Thymus (tissue), 11 donors: ENCODE measurements around the gene PARP2. TPM values are rescaled to one million over a fixed set of nuclear protein-coding genes. Genes with fewer than 3 reads are reported as not detected.

ENCODE experiments used
- DNase-seq, 9 donors: peaks; one replicate each; pipeline ENCODE4 v3.0.0-alpha.2; 2013; ENCODE audit warnings: low spot score in 9 of 9, low read depth in 6 of 9, missing footprints in 1 of 9
- H3K27ac ChIP-seq, 2 donors: one replicate each; pipeline ENCODE4 v1.5.1; 2013; ENCODE audit warnings: control low read depth in 1 of 2, low read depth in 1 of 2, low read length in 1 of 2, mild to moderate bottlenecking in 1 of 2, moderate library complexity in 1 of 2
- H3K27me3 ChIP-seq, 2 donors: one replicate each; pipeline ENCODE4 v1.5.1; 2013; ENCODE audit warnings: low read length in 1 of 2; ENCODE audit not compliant: control insufficient read depth in 2 of 2, insufficient read depth in 1 of 2
- H3K36me3 ChIP-seq, 2 donors: one replicate each; pipeline ENCODE4 v1.5.1; 2013; ENCODE audit warnings: low read length in 1 of 2, mild to moderate bottlenecking in 1 of 2, moderate library complexity in 1 of 2; ENCODE audit not compliant: control insufficient read depth in 2 of 2, insufficient read depth in 2 of 2
- H3K4me1 ChIP-seq, 2 donors: one replicate each; pipeline ENCODE4 v1.5.1; 2013; ENCODE audit warnings: low read length in 2 of 2; ENCODE audit not compliant: control insufficient read depth in 2 of 2, insufficient read depth in 2 of 2
- H3K4me3 ChIP-seq, 2 donors: one replicate each; pipeline ENCODE4 v1.5.1; 2013; ENCODE audit warnings: low read length in 2 of 2, control low read depth in 1 of 2, mild to moderate bottlenecking in 1 of 2
- H3K9me3 ChIP-seq, 2 donors: one replicate each; pipeline ENCODE4 v1.5.1; 2013; ENCODE audit warnings: low read length in 1 of 2, mild to moderate bottlenecking in 1 of 2; ENCODE audit not compliant: control insufficient read depth in 2 of 2, insufficient read depth in 1 of 2
- WGBS: extraction: QIAGEN DNeasy Blood & Tissue Kit; methylation state at CpG from one replicate; pipeline ENCODE4 v1.1.7; 2013; 5-methylcytosine and 5-hydroxymethylcytosine counted together
- polyA plus RNA-seq: library from polyadenylated mRNA; stranded (reverse); fragments of 200-250 nt; gene quantifications from one replicate; pipeline ENCODE4 v1.2.3, GENCODE V29; 2013
- total RNA-seq: library from RNA; stranded (reverse); fragments of 120-200 nt; gene quantifications from one replicate; pipeline ENCODE4 v1.2.4, GENCODE V29; 2013
- donor health status: healthy.

The PARP2 gene
- total and polyA plus RNA-seq, 2 donors, result 12.7 to 17.0 TPM

DNA sequence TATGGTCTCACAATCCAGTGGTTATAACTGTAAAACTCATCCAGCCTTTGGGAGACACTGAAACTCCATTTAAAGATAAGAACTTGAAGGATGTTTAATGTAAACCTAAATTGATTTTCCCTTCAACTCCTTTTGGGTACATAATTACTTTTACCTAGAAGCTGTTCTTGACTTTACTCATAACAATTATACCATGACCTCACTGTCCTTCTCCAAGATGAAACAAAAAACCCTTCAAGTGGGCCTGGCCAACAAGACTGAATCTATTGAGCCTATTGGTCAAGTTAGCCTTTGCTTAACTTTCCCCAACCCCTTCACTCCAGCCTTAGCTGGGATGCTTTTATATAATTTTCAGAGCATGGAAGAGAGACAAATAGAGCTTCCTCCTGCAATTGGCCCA, 22.5 kb downstream of the PARP2 start:
- Histone ChIP-seq H3K9me3 (no peaks in the 10 kb centered on the region), H3K27me3 (no peaks in the 10 kb centered on the region), H3K4me3 (no peak overlapping the region), H3K4me1 (no peaks in the 10 kb centered on the region), H3K36me3 (peaks cover 21 to 24% of the 10 kb centered on the region in 2 donors), H3K27ac (no peak overlapping the region)
- DNase-seq, result no peak

DNA sequence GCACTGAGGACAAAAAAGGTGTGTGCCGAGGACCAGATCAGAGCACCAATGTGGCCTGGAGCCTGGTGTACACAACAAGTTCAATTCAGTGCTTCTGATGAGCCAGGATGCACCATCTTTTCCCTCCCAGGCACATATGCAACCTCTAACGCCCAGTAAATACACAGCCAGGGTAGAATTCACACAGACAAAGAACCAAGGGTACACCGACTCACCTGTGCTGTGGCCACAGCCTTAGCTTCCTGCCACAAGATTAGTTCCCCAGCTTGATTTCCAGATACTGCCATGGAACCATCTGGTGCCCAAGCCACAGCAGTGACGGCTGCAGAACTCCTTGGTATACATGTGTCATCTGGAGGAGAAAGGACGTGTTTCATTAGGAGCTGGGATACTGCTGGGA, 29.4 kb downstream of the PARP2 start:
- Histone ChIP-seq H3K9me3 (no peaks in the 10 kb centered on the region), H3K36me3 (peaks cover 58 to 59% of the 10 kb centered on the region in 2 donors), H3K4me3 (no peak overlapping the region), H3K27ac (no peak overlapping the region), H3K27me3 (no peaks in the 10 kb centered on the region), H3K4me1 (no peaks in the 10 kb centered on the region)
- no peak for DNase-seq
- 77% methylated on average over 5 of the region's 5 CpGs for WGBS

DNA sequence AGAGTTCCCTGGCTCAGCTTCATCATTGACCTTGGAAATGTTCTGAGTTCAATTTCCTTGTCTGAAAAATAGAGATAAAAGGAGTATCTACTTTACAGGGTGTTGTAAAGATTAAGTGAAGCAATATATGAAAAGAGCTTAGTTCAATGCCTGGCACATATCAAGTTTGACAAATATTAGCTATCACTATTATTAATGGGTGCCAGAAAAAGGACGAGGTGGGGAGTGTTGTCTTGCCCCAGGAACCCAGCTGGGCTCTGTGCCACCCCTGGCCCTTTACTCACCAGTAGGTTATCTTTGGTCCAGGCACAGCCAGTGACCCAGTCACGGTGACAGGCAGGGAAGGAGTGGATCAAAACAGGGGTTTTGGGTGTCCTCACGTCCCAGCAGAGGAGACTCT, 32.0 kb downstream of the PARP2 start:
- 95% methylated on average over 3 of the region's 3 CpGs for WGBS
- no peak for DNase-seq
- H3K27me3 ChIP-seq, result no peaks in the 10 kb centered on the region

DNA sequence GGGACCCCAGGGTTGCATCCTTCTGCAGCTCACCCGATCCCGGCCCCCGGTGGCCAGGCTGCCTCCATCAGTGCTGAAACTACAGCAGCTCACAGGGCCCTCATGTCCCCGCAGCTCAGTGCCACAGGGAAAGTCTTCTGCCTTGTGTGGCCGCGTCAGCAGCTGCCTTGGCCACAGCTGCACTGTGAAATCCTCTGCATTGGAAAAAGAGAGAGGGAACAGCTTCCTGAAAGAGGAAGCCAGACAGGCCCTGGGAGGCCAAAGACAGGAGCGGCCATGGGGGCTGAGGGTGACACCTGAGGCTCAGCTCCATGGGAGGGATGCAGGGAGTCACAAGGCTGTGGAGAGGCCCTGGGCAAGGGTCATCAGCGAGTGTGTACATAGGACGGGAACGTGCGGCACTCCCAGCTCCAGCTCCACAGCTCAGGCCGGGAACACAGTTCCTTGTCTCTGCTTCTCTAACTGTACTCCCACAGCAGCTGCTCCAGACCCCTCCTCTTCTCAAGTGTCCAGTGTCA, 32.7 kb downstream of the PARP2 start:
- no peak overlapping the region for H3K27ac ChIP-seq
- H3K36me3 ChIP-seq, result peaks cover 68 to 72% of the 10 kb centered on the region in 2 donors
- no peak for DNase-seq
- WGBS, result 96% methylated on average over 12 of the region's 12 CpGs
- H3K9me3 ChIP-seq, result no peaks in the 10 kb centered on the region
- no peaks in the 10 kb centered on the region for H3K27me3 ChIP-seq
- H3K4me1 ChIP-seq, result no peaks in the 10 kb centered on the region
- no peak overlapping the region for H3K4me3 ChIP-seq

More for the DNA sequence above, 32.0 kb downstream of the PARP2 start:
- H3K4me1 ChIP-seq, result no peaks in the 10 kb centered on the region
- no peak overlapping the region for H3K27ac ChIP-seq
- peaks cover 66 to 74% of the 10 kb centered on the region in 2 donors for H3K36me3 ChIP-seq
- no peaks in the 10 kb centered on the region for H3K9me3 ChIP-seq
- H3K4me3 ChIP-seq, result no peak overlapping the region

DNA sequence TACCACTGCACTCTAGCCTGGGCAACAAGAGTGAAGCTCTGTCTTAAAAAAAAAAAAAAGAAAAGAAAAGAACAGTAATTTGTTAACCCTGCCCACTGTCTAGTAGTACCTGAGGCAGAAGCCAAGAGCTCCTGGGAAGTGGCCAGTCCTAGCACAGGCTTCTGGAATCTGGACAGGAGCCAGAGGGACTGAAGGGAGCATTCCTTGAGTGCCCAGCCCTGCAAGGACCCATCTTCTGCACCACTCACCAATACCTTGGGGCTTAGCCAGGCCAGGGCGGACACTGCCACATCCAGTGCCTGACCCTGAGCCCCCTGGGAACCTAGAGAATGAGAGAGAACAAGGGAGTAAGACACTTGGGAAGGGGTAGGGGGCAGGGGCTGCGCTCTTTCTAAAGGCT, 33.7 kb downstream of the PARP2 start:
- Histone ChIP-seq H3K4me3 (no peak overlapping the region), H3K9me3 (no peaks in the 10 kb centered on the region), H3K27ac (no peak overlapping the region), H3K27me3 (no peaks in the 10 kb centered on the region), H3K4me1 (no peaks in the 10 kb centered on the region), H3K36me3 (peaks cover 73 to 74% of the 10 kb centered on the region in 2 donors)
- WGBS, result 94% methylated on average over 2 of the region's 2 CpGs
- no peak for DNase-seq

DNA sequence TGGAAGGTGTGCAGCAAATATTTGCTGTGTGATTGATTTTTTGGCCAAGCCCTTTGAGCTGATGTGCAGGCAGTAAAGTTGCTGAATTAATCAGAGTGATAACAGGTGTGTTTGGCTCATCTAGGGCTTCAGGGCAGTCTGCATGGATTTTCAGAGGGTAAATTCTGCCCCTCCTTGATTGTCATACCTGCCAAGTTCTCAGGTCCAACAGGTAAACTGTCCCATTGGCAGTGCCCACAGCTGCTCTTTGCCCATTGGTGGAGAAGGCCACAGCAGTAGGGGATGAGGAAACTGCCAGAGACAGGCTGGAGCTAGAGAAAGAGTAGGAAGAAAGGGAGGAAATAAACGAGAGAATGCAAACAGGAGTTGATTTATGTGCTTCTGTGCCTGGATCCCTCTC, 36.3 kb downstream of the PARP2 start:
- Histone ChIP-seq H3K9me3 (no peaks in the 10 kb centered on the region), H3K4me3 (no peak overlapping the region), H3K36me3 (peaks cover 65 to 83% of the 10 kb centered on the region in 2 donors), H3K4me1 (no peaks in the 10 kb centered on the region), H3K27me3 (no peaks in the 10 kb centered on the region), H3K27ac (no peak overlapping the region)
- WGBS, result 82% methylated on average over 1 of the region's 1 CpG
- DNase-seq, result no peak

DNA sequence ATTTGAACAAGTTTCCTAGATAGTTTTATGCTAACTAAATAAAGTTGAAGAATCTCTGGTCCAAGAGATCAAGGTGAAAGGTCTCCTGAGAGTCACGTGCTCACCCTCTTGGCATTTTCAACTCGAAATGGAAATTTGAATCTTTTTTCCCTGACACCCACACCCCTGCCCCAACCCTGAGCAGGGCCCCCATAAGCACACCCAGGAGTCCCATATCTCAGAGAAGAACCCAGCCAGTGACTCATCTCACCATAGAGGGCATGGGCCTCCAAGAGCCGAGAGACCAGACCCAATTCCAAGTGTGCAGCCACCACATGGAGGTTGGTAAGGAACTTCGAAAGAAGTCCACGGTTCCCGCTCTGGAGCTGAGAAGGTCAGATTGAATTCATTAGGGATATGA, 37.2 kb downstream of the PARP2 start:
- peaks cover 70 to 85% of the 10 kb centered on the region in 2 donors for H3K36me3 ChIP-seq
- WGBS, result over 99% methylated on average over 6 of the region's 6 CpGs
- H3K4me3 ChIP-seq, result no peak overlapping the region
- no peaks in the 10 kb centered on the region for H3K4me1 ChIP-seq
- no peaks in the 10 kb centered on the region for H3K27me3 ChIP-seq
- H3K27ac ChIP-seq, result no peak overlapping the region
- no peaks in the 10 kb centered on the region for H3K9me3 ChIP-seq
- no peak for DNase-seq

DNA sequence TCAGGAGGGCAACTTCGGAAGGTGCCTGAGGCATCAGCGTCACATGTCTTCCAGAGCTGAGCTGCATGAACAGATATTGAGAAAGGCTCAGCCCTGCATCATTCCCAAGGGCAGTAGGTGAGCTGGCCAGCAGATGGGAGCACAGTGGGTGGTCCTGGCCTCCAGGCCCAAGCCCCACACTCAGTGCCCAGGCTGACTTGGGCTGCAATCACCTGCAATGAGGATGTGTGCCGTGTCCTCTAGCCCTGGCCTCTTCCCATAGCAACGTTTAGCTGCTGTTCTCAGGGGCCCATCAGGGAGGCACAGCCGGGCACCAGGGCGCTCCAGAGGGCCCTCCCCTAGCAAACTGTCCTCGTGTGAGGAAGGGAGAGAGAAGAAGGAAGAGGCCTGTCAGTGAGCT, 37.9 kb downstream of the PARP2 start:
- H3K4me3 ChIP-seq, result no peak overlapping the region
- DNase-seq, result no peak
- no peaks in the 10 kb centered on the region for H3K9me3 ChIP-seq
- H3K27me3 ChIP-seq, result no peaks in the 10 kb centered on the region
- H3K27ac ChIP-seq, result no peak overlapping the region
- no peaks in the 10 kb centered on the region for H3K4me1 ChIP-seq
- H3K36me3 ChIP-seq, result peaks cover 72 to 85% of the 10 kb centered on the region in 2 donors
- 93% methylated on average over 7 of the region's 7 CpGs for WGBS

DNA sequence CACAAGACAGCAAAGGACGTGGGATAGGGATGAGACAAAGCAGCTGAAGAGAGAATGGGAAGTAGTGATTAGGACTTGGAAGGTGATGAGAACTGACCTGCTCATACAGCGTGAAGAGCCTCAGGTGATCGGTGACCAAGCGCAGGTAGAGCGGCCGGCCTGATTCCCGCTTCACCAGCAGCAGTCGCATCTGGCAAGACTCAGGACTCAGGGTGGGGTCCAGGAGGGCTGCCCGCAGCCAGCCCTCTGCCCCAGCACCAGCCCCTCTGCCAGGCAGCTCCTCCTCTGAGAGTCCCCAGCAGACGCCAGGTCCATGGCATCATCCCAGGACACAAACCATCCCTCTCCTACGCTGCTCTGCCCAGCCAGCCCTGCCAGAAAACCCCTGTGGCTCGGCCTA, 39.1 kb downstream of the PARP2 start:
- Histone ChIP-seq H3K4me3 (no peak overlapping the region), H3K9me3 (no peaks in the 10 kb centered on the region), H3K4me1 (no peaks in the 10 kb centered on the region), H3K36me3 (peaks cover 70 to 84% of the 10 kb centered on the region in 2 donors), H3K27me3 (no peaks in the 10 kb centered on the region), H3K27ac (no peak overlapping the region)
- WGBS, result 98% methylated on average over 12 of the region's 12 CpGs
- DNase-seq, result no peak

DNA sequence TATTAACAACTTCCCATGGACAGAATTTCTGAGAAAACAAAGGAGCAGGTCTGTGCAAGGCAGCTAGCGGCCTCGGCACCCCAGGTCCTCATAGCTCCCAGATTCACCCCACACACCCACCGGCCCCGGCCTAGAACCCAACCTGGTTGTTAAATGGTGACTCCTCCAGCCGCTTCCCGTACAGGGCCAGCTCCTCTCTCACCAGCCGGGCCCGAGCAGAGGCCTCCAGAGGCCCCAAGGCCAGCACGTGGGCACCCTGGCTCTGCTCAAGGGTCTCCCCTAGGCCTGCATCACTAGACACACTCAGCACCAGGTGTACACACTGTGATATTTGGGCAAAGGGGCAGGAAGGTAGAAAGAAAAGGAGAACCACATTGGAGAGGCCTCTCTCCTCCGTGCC, 39.6 kb downstream of the PARP2 start:
- Histone ChIP-seq H3K27me3 (no peaks in the 10 kb centered on the region), H3K4me3 (no peak overlapping the region), H3K27ac (no peak overlapping the region), H3K4me1 (no peaks in the 10 kb centered on the region), H3K36me3 (peaks cover 70 to 84% of the 10 kb centered on the region in 2 donors), H3K9me3 (no peaks in the 10 kb centered on the region)
- no peak for DNase-seq
- WGBS, result 98% methylated on average over 10 of the region's 10 CpGs
